H1 (cell line): ENCODE results near the gene MCM6. TPM values are rescaled to one million over a fixed set of nuclear protein-coding genes. Genes with fewer than 3 reads are reported as not detected.

Source experiments
- CTCF ChIA-PET: fragments of 300-600 bp; sonication (Branson Sonifier 250); formaldehyde crosslinking; loops from one replicate; lab custom pipeline; 2021; ENCODE audit not compliant: partially characterized antibody; lab: Charles Lee
- POLR2A ChIA-PET: fragments of 300-600 bp; sonication (Branson Sonifier 250); formaldehyde crosslinking; loops from one replicate; lab custom pipeline; 2021; ENCODE audit warnings: inconsistent platforms; ENCODE audit not compliant: partially characterized antibody; lab: Charles Lee
- DNase-seq, 2 experiments: peaks; one replicate each; pipeline versions ENCODE4 v3.0.0 to v3.0.0-alpha.2; 2010 to 2022; ENCODE audit warnings: low spot score in 2 of 2, low read depth in 1 of 2, mixed read lengths in 1 of 2
- FAIRE-seq: peaks from 2 replicates; lab custom pipeline; 2011; peaks lifted over from hg19 to GRCh38; lab: Jason Lieb, UNC
- H2AFZ ChIP-seq: 2 replicates; pipeline ENCODE4 v1.8.1; 2012; ENCODE audit warnings: low read length, inconsistent platforms
- H2AK5ac ChIP-seq: 2 replicates; pipeline ENCODE4 v1.6.1; 2013; ENCODE audit warnings: low read depth, low read length
- H2BK120ac ChIP-seq: replicated peaks from 2 replicates; pipeline ENCODE3; 2013; ENCODE audit warnings: low read depth, low read length, inconsistent platforms
- H2BK12ac ChIP-seq: 2 replicates; pipeline ENCODE4 v1.6.1; 2013; ENCODE audit warnings: low read depth, low read length
- H2BK15ac ChIP-seq: 2 replicates; pipeline ENCODE4 v1.6.1; 2013; ENCODE audit warnings: low read length
- H2BK20ac ChIP-seq: 2 replicates; pipeline ENCODE4 v1.6.1; 2013; ENCODE audit warnings: low read length
- H2BK5ac ChIP-seq: 2 replicates; pipeline ENCODE4 v1.6.1; 2013; ENCODE audit warnings: low read depth, low read length
- H3K14ac ChIP-seq: 2 replicates; pipeline ENCODE4 v1.6.1; 2013; ENCODE audit warnings: inconsistent platforms; ENCODE audit not compliant: insufficient read length
- H3K18ac ChIP-seq: 2 replicates; pipeline ENCODE4 v1.6.1; 2013; ENCODE audit warnings: low read length; ENCODE audit errors: extremely low read depth
- H3K23ac ChIP-seq: 2 replicates; pipeline ENCODE4 v1.6.1; 2013; ENCODE audit warnings: inconsistent platforms; ENCODE audit not compliant: insufficient read length
- H3K23me2 ChIP-seq: 2 replicates; pipeline ENCODE4 v1.6.1; 2013; ENCODE audit warnings: low read depth, low read length
- H3K27ac ChIP-seq: 2 replicates; pipeline ENCODE4 v1.6.1; 2011; ENCODE audit warnings: low read depth, low read length, inconsistent platforms
- H3K27me3 ChIP-seq, 4 experiments: replicated peaks in 1 of 4; 1 replicate in 1 of 4; 2 replicates in 3 of 4; pipeline versions ENCODE4 v1.6.1 to v1.8.1; 2011 to 2013; ENCODE audit warnings: low read length in 3 of 4, mild to moderate bottlenecking in 3 of 4, inconsistent platforms in 2 of 4, mixed read lengths in 2 of 4, moderate library complexity in 1 of 4; ENCODE audit not compliant: control insufficient read depth in 3 of 4, insufficient read depth in 3 of 4; ENCODE audit errors: extremely low read depth in 1 of 4
- H3K36me3 ChIP-seq, 4 experiments: 2 replicates each; pipeline versions ENCODE4 v1.6.1 to v1.8.1; 2011 to 2013; ENCODE audit warnings: mild to moderate bottlenecking in 4 of 4, low read length in 3 of 4, moderate library complexity in 2 of 4, control low read depth in 1 of 4, inconsistent platforms in 1 of 4; ENCODE audit not compliant: insufficient read depth in 4 of 4, control insufficient read depth in 2 of 4
- H3K4ac ChIP-seq: replicated peaks from 2 replicates; pipeline ENCODE3; 2013; ENCODE audit warnings: low read length, low read depth, mixed read lengths, inconsistent platforms; ENCODE audit not compliant: insufficient read length
- H3K4me1 ChIP-seq, 4 experiments: replicated peaks in 1 of 4; 1 replicate in 1 of 4; 2 replicates in 3 of 4; pipeline versions ENCODE4 v1.6.1 to v1.8.1; 2011 to 2013; ENCODE audit warnings: low read length in 3 of 4, inconsistent platforms in 2 of 4, mixed read lengths in 1 of 4; ENCODE audit not compliant: insufficient read depth in 4 of 4, control insufficient read depth in 3 of 4
- H3K4me2 ChIP-seq, 2 experiments: 2 replicates each; pipeline versions ENCODE4 v1.6.1 to v1.8.1; 2011 to 2013; ENCODE audit warnings: low read depth in 2 of 2, low read length in 2 of 2, control low read depth in 1 of 2, inconsistent platforms in 1 of 2, mild to moderate bottlenecking in 1 of 2; ENCODE audit not compliant: insufficient read depth in 1 of 2
- H3K4me3 ChIP-seq, 4 experiments: fragments of 200-600, 300-600 bp in 1 of 4; sonication (generic), shearing (Covaris generic), sonication (Bioruptor Twin) in 1 of 4; 2 replicates each; pipeline versions ENCODE4 v1.5.1 to v1.8.1; 2011 to 2016; ENCODE audit warnings: low read length in 4 of 4, low read depth in 3 of 4, control low read depth in 2 of 4, inconsistent platforms in 2 of 4, mild to moderate bottlenecking in 2 of 4, mixed read lengths in 1 of 4, moderate library complexity in 1 of 4; ENCODE audit not compliant: insufficient read depth in 2 of 4; ENCODE audit errors: extremely low read depth in 1 of 4
- H3K56ac ChIP-seq: replicated peaks from 2 replicates; pipeline ENCODE3; 2013; ENCODE audit warnings: low read depth, mild to moderate bottlenecking, mixed read lengths, low read length, inconsistent platforms; ENCODE audit not compliant: insufficient read length
- H3K79me1 ChIP-seq: 2 replicates; pipeline ENCODE4 v1.6.1; 2013; ENCODE audit warnings: low read depth, low read length, control low read depth
- H3K79me2 ChIP-seq, 2 experiments: 2 replicates each; pipeline versions ENCODE4 v1.6.1 to v1.8.1; 2012 to 2013; ENCODE audit warnings: low read length in 2 of 2, mild to moderate bottlenecking in 2 of 2, inconsistent platforms in 1 of 2; ENCODE audit not compliant: insufficient read depth in 2 of 2, control insufficient read depth in 1 of 2
- H3K9ac ChIP-seq, 4 experiments: replicated peaks in 1 of 4; 1 replicate in 1 of 4; 2 replicates in 3 of 4; pipeline versions ENCODE4 v1.6.1 to v1.8.1; 2011 to 2013; ENCODE audit warnings: low read depth in 3 of 4, low read length in 3 of 4, control low read depth in 2 of 4, mild to moderate bottlenecking in 2 of 4, moderate library complexity in 2 of 4, inconsistent platforms in 1 of 4; ENCODE audit errors: extremely low read depth in 1 of 4
- H3K9me3 ChIP-seq, 2 experiments: 2 replicates each; pipeline versions ENCODE4 v1.6.1 to v1.8.1; 2012 to 2013; ENCODE audit warnings: mild to moderate bottlenecking in 2 of 2, moderate library complexity in 2 of 2, control low read depth in 1 of 2, inconsistent platforms in 1 of 2, low read depth in 1 of 2, low read length in 1 of 2, mixed read lengths in 1 of 2; ENCODE audit not compliant: insufficient read depth in 2 of 2
- H4K20me1 ChIP-seq, 2 experiments: replicated peaks in 1 of 2; 2 replicates each; pipeline versions ENCODE3 to v1.8.1; 2011 to 2013; ENCODE audit warnings: inconsistent platforms in 2 of 2, low read length in 2 of 2, mild to moderate bottlenecking in 1 of 2; ENCODE audit not compliant: insufficient read depth in 2 of 2, control insufficient read depth in 1 of 2
- H4K5ac ChIP-seq: 2 replicates; pipeline ENCODE4 v1.6.1; 2013; ENCODE audit warnings: low read length, low read depth, mixed read lengths, inconsistent platforms; ENCODE audit not compliant: insufficient read length
- H4K8ac ChIP-seq: 2 replicates; pipeline ENCODE4 v1.8.0; 2013; ENCODE audit warnings: mild to moderate bottlenecking, moderate library complexity, low read length, inconsistent platforms; ENCODE audit not compliant: insufficient read depth; ENCODE audit errors: extremely low read depth
- H4K91ac ChIP-seq: replicated peaks from 2 replicates; pipeline ENCODE3; 2013; ENCODE audit warnings: low read length, mixed read lengths, inconsistent platforms; ENCODE audit not compliant: insufficient read length
- BCL11A ChIP-seq, 2 experiments: IDR thresholded peaks; one replicate each; pipeline ENCODE4 v1.6.1; 2011; ENCODE audit warnings: low read depth in 2 of 2, low read length in 2 of 2, mild to moderate bottlenecking in 2 of 2
- EP300 ChIP-seq, 2 experiments: IDR thresholded peaks; 1 replicate in 1 of 2; 2 replicates in 1 of 2; pipeline ENCODE4 v1.6.1; 2011 to 2012; ENCODE audit warnings: low read depth in 2 of 2, low read length in 2 of 2, mild to moderate bottlenecking in 2 of 2, borderline replicate concordance in 1 of 2, inconsistent platforms in 1 of 2, moderate library complexity in 1 of 2
- FOSL1 ChIP-seq: IDR thresholded peaks from 2 replicates; pipeline ENCODE4 v1.6.1; 2011; ENCODE audit warnings: mild to moderate bottlenecking, low read depth, low read length, moderate library complexity; ENCODE audit not compliant: insufficient read depth
- HDAC2 ChIP-seq, 2 experiments: fragments of 300-600 bp in 1 of 2; sonication (generic) in 1 of 2; IDR thresholded peaks; 2 replicates each; pipeline ENCODE4 v1.6.1; 2011 to 2012; ENCODE audit warnings: low read depth in 2 of 2, low read length in 2 of 2, mild to moderate bottlenecking in 2 of 2, moderate library complexity in 2 of 2, borderline replicate concordance in 1 of 2, inconsistent platforms in 1 of 2
- HDAC6 ChIP-seq: IDR thresholded peaks from one replicate; pipeline ENCODE4 v1.7.1; 2012; ENCODE audit warnings: low read depth, mild to moderate bottlenecking, inconsistent platforms, low read length, moderate library complexity
- POLR2A ChIP-seq, 2 experiments: IDR thresholded peaks; 1 replicate in 1 of 2; 2 replicates in 1 of 2; pipeline ENCODE4 v1.6.1; 2011; ENCODE audit warnings: low read depth in 2 of 2, low read length in 2 of 2, mild to moderate bottlenecking in 2 of 2; ENCODE audit errors: control extremely low read depth in 1 of 2
- RFX5 ChIP-seq: IDR thresholded peaks from 2 replicates; pipeline ENCODE4 v1.6.1; 2011; ENCODE audit warnings: low read depth, low read length, improper control_type of control experiment, borderline replicate concordance
- SIX5 ChIP-seq: IDR thresholded peaks from 2 replicates; pipeline ENCODE4 v1.6.1; 2011; ENCODE audit warnings: mild to moderate bottlenecking, low read depth, low read length
- SRF ChIP-seq: IDR thresholded peaks from 2 replicates; pipeline ENCODE4 v1.6.1; 2011; ENCODE audit warnings: mild to moderate bottlenecking, low read depth, low read length, moderate library complexity
- WGBS, 2 experiments: shearing (Covaris generic) in 1 of 2; methylation state at CpG; one replicate each; pipeline versions ENCODE4 v1.1.6 to v1.1.7; 2013 to 2015; ENCODE audit warnings: low lambda C conversion rate in 2 of 2, mixed read lengths in 2 of 2, inconsistent platforms in 1 of 2, low coverage in 1 of 2, missing lambda C conversion rate in 1 of 2; ENCODE audit not compliant: insufficient replicate concordance in 2 of 2, insufficient coverage in 1 of 2, insufficient read length in 1 of 2; ENCODE audit errors: extremely low coverage in 1 of 2, missing lambda C conversion rate in 1 of 2; 5-methylcytosine and 5-hydroxymethylcytosine counted together
- polyA plus RNA-seq, 7 experiments: library from polyadenylated mRNA; depleted of rRNA in 3 of 7; stranded (reverse) in 5 of 7; unstranded in 2 of 7; fragments of >200 nt in 5 of 7; fragments of 200-250 nt in 2 of 7; gene quantifications; 1 replicate in 5 of 7; 2 replicates in 1 of 7; 4 replicates in 1 of 7; pipeline versions ENCODE4 v1.2.1 to v1.2.3, GENCODE V29; 2011 to 2013; ENCODE audit warnings: missing spikeins in 2 of 7, mixed read lengths in 2 of 7
- total RNA-seq: library from RNA; stranded (reverse); fragmentation: NEBNext Ultra II Directional; extraction: Animal tissue kit (Norgen Biotek cat#: 25700); gene quantifications from 2 replicates; pipeline ENCODE4 v1.2.1, GENCODE V29; 2021
- TF ChIP-seq, protein P1 (sequence below): IDR thresholded peaks from 2 replicates; pipeline ENCODE4 v1.6.1; 2012; ENCODE audit warnings: inconsistent platforms
- TF ChIP-seq, protein P2 (sequence below): IDR thresholded peaks from 2 replicates; pipeline ENCODE4 v1.6.1; 2012; ENCODE audit warnings: low read length, inconsistent platforms

MCM6 gene
- total and polyA plus RNA-seq, 2 of the 8 experiments (the other 6 are each of a cell fraction or from before 2014, with no cell fraction given), result 60.2 to 134 TPM

DNA sequence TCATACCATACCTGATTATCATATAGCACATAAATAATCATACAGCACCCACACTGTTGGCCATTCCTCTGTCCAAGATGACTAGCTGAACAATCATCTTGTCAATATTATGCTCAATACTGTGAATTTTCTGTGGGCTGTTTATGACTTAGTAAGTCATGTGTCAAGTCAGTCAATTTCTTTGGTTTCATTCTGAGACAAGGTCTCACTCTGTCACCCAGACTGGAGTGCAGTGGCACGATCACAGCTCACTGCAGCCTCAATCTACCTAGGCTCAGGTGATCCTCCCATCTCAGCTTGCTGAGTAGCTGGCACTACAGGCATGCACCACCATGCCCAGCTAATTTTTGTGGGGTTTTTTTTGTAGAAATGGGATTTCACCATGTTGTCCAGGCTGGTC is 5.7 kb downstream of the MCM6 start:
- DNase-seq (no peak), FAIRE-seq (no peak)
- H3K56ac ChIP-seq, result no peak overlapping the region
- H3K9me3 ChIP-seq, result no peaks in the 10 kb centered on the region
- no peak overlapping the region for H2BK120ac ChIP-seq
- no peak overlapping the region for H2BK15ac ChIP-seq
- H3K79me1 ChIP-seq, result peaks cover 8% of the 10 kb centered on the region
- H3K79me2 ChIP-seq, result peaks cover 0 to 44% of the 10 kb centered on the region in 2 experiments
- H3K4me2 ChIP-seq, result no peak overlapping the region
- ChIA-PET CTCF (interaction anchor here (0.6 to 0.8 kb wide), 3 partner anchors 63 to 1725 kb away, joined by 3 to 4 read pairs (median 4); no protein-coding TSS in a partner anchor), POLR2A (interaction anchor here (0.8 to 1.9 kb wide), 5 partner anchors 9 to 32 kb away, joined by 3 to 7 read pairs (median 4); no protein-coding TSS in a partner anchor)
- peaks cover 27 to 76% (median 57%) of the 10 kb centered on the region in 4 experiments for H3K36me3 ChIP-seq
- no peak overlapping the region for H3K4ac ChIP-seq
- H4K8ac ChIP-seq, result no peak overlapping the region
- H3K27me3 ChIP-seq, result no peaks in the 10 kb centered on the region
- H2BK20ac ChIP-seq, result no peak overlapping the region
- peaks cover 7% of the 10 kb centered on the region; the same call in 1 of the 2 replicates for H3K23me2 ChIP-seq
- H3K27ac ChIP-seq, result no peak overlapping the region
- no peak overlapping the region for H2AK5ac ChIP-seq
- peaks cover 2 to 12% (median 5%) of the 10 kb centered on the region in 4 experiments; a peak in 6 of 7 replicates for H3K4me1 ChIP-seq
- no peak overlapping the region for H2BK12ac ChIP-seq
- 93% methylated on average over 1 of the region's 1 CpG; no CpG with 5 or more reads in 1 of the 2 experiments for WGBS, 2 experiments
- H4K5ac ChIP-seq, result no peak overlapping the region
- H3K9ac ChIP-seq, result no peak overlapping the region
- H3K14ac ChIP-seq, result no peak overlapping the region
- no peak overlapping the region for H3K23ac ChIP-seq
- H3K18ac ChIP-seq, result no peak overlapping the region
- no peak overlapping the region for H2BK5ac ChIP-seq
- no peak overlapping the region for H2AFZ ChIP-seq
- no peak overlapping the region for H3K4me3 ChIP-seq
- H4K91ac ChIP-seq, result no peak overlapping the region
- H4K20me1 ChIP-seq, result peaks cover 7 to 15% of the 10 kb centered on the region in 2 experiments
- no peak for TF ChIP-seq RFX5
- TF ChIP-seq SIX5, result no peak
- TF ChIP-seq HDAC6, result no peak
- TF ChIP-seq, protein P1, sequence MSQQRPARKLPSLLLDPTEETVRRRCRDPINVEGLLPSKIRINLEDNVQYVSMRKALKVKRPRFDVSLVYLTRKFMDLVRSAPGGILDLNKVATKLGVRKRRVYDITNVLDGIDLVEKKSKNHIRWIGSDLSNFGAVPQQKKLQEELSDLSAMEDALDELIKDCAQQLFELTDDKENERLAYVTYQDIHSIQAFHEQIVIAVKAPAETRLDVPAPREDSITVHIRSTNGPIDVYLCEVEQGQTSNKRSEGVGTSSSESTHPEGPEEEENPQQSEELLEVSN, result no peak
- TF ChIP-seq POLR2A (IDR thresholded peaks at IDR 0.05; ENCODE audit: control extremely low read depth in 1 of 2, low read depth in 2 of 2, low read length in 2 of 2), result no peak
- TF ChIP-seq SRF, result no peak
- TF ChIP-seq, protein P2, sequence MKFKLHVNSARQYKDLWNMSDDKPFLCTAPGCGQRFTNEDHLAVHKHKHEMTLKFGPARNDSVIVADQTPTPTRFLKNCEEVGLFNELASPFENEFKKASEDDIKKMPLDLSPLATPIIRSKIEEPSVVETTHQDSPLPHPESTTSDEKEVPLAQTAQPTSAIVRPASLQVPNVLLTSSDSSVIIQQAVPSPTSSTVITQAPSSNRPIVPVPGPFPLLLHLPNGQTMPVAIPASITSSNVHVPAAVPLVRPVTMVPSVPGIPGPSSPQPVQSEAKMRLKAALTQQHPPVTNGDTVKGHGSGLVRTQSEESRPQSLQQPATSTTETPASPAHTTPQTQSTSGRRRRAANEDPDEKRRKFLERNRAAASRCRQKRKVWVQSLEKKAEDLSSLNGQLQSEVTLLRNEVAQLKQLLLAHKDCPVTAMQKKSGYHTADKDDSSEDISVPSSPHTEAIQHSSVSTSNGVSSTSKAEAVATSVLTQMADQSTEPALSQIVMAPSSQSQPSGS, result no peak
- TF ChIP-seq EP300 (IDR thresholded peaks at IDR 0.05; ENCODE audit: borderline replicate concordance in 1 of 2, low read depth in 2 of 2, low read length in 2 of 2), result no peak
- TF ChIP-seq FOSL1, result no peak
- TF ChIP-seq HDAC2 (IDR thresholded peaks at IDR 0.05; ENCODE audit: borderline replicate concordance in 1 of 2, low read depth in 2 of 2, low read length in 2 of 2), result no peak
- no peak for TF ChIP-seq BCL11A (IDR thresholded peaks at IDR 0.05; ENCODE audit: low read depth in 2 of 2, low read length in 2 of 2)
